Measurements from ENCODE around the gene DHRS2.

- TF ChIP-seq EZH2 (IDR thresholded peaks at IDR 0.05; ENCODE audit: insufficient read depth, poor library complexity, severe bottlenecking) (no peak), EZH2phosphoT487 (IDR thresholded peaks at IDR 0.05; ENCODE audit: insufficient read depth, low read depth) (no peak)
Observed at GRCh38 chr14:23641180-23641914, 5.2 kb downstream of the DHRS2 start.

Measured in GM23248 (cell line).